Hepatocyte (in vitro differentiated cells): ENCODE data around the gene FAM227B.

Experiments
- CTCF ChIP-seq: fragments of 200-600 bp; sonication (generic); IDR thresholded peaks from 2 replicates; pipeline ENCODE4 v1.5.1; 2016; ENCODE audit warnings: antibody characterized with exemption, mild to moderate bottlenecking; ENCODE audit not compliant: poor library complexity
- EZH2 ChIP-seq: fragments of 200-600 bp; sonication (generic); IDR thresholded peaks from 2 replicates; pipeline ENCODE4 v1.6.1; 2016; ENCODE audit warnings: antibody characterized with exemption, mild to moderate bottlenecking, borderline replicate concordance

GRCh38 chr15:49380912-49381311, 239.7 kb downstream of the FAM227B start:
- TF ChIP-seq CTCF (no peak), EZH2 (no peak)
